Measurements from ENCODE around the gene ATG2B.
"Not testable (repeated sequence)": the region's sequence is repeated elsewhere in the genome, so short reads cannot be mapped to it uniquely, and the experiment has no call there.

ATG2B gene

DNA sequence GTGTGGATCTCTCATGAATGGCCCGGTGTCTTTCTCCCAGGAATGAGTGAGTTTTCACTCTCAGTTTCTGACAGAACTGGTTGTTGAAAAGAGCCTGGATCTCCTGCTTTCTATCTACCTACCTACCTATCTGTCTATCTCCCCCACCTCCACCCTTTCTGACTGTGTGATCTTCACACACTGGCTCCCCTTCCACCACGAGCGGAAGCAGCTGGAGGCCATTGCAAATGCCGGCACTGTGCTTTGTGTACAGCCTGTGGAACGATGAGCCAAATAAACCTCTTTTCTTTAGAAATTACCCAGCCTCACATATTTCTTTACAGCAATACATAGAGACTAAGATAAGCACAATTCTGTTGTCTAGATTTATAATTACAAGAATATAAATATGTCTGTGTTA, 7.4 kb upstream of the ATG2B start:
- no peak for DNase-seq (ENCODE audit: low read depth)

DNA sequence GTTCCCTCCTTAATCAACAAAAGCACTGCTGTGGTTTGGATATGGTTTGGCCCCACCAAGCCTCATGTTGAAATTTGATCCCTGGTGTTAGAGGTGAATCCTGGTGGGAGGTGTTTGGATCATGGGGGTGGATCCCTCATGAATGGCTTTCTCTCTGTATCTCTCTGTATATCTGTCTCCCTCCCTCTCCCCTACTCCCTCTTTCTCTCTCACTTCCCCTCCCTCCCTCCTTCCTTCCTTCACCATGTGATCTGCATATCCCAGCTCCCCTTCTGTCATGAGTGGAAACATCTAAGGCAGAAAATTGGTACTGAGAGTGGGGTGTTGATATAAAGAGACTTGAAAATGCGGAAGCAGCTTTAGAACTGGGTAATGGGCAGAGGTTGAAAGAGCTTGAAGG, 5.4 kb upstream of the ATG2B start:
- DNase-seq (ENCODE audit: low read depth) = no peak

DNA sequence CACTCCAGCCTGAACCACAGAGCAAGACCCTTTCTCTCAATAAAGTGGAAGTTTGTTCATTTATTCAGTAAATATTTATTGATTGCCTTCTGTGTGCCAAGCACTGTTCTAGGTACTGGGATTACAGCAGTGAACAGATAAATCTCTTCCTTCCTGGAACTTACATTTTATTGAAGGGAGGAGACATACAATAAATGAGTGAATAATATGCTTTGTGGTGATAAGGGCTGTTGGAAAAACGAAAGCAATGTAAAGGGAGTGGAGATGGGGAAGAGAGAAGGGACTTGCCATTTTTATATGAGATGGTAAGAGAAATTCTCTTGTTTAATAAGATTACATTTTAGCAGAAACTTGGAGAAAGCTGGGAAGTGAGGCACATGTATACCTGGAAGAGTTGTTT, 1.8 kb upstream of the ATG2B start:
- DNase-seq (ENCODE audit: low read depth) = no peak

DNA sequence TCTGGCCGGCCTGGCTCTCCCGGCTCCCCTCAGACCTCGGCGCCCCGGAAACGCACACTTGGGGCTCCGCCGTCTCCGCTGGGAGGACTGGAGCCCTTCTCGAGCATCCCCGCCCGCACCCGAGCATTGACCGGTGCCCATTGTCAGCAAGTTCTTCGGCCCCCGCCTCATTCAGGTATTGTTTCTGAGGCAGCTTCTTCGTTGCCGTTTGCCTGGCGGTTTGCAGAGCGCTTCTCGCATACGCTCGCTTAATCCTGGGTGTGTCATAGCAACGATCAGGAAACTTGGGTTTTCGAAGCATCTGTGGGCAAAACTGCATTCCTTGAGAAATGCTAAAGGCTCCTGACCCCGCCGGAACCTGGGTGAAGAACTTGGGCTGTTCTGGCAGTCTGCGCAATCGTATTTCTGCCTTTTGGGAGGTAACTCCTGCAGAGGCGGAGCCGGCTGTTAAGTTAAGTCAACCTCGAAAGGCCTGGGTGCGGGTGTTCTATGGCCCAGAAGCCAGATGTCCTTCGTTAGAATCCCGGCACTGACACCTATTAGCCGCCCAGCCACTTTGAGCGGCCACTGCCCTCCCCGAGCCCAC, 703 bp upstream of the ATG2B start:
- DNase-seq (ENCODE audit: low read depth) = peak; percentile 21

DNA sequence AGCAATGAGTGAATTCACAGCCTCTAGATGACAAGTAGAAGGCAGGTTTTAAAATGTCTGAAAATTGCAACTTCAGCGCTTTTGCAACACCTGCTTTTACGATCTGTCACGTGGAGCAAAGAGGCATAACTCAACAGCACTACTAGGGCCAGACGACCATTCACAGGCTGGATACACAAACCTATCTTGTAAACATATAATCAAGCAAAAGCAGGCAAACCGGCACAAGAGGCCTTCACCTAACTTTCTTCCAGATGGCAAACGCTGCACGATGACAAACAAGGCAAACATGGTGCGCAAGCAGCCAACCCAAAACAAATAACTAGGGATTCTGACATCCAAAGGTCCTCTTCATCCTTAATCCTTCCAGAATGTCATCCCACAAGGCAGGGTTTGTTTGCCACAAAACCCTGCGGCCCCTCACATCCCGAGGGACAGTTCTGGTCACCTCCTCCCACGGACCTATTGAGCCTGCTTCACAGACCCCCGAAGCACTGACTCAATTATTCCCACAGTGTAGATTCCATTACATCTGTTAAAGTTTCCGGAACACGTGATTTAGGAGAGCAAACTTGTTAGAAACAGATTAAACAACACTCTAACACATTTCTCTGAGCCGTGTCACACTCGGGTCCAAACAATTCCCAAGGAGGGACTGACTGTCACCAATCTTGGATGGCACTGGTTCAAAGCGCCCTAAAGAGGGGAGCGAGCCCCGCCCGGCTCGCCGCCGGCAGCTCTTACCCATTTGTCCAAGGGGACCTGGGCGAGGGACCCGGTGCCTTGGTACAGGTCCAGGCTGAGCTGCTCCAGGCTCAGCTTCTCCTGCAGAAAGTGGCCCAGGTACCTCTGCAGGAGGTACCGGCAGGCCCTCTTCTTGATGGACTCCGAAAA, 823 bp downstream of the ATG2B start:
- DNase-seq (ENCODE audit: low read depth) = peak; percentile 32

DNA sequence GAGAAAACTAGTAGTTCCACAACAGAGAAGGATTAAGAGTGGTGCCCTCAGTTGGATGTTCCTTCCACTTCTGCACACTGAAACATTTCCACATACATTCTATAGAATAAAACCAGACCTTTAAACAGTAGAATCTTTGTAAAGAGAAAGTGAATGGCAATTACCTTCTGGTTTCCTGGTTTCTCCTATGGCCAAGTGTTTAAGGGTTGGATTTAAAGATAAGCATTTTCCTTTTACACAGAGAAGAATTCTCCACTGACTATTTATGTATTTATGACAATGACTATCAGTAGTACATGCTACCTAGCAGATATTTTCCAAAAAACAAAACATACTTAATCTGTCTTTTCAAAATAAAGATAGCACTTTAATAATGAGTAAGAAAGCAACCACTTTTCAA, 3.2 kb downstream of the ATG2B start:
- DNase-seq (ENCODE audit: low read depth) = no peak

DNA sequence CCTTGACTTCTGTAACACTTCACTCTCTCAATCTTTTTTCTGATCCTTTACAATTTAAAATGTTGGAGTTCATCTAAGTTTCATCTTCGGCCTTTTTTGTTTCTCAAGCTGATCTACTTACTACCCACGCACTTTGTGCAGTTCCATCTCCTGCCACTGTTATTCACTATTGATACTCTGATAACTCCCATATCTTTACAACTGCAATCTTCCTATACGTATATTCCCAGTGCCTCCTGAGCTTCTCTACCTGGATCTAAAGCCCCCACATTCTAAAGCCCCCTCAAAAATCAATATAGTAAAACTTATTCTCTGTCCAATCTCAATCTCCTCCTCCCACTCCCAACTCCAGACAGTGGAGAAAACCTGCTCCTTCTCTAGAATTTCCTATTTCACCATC, 5.9 kb downstream of the ATG2B start:
- DNase-seq (ENCODE audit: low read depth) = no peak

DNA sequence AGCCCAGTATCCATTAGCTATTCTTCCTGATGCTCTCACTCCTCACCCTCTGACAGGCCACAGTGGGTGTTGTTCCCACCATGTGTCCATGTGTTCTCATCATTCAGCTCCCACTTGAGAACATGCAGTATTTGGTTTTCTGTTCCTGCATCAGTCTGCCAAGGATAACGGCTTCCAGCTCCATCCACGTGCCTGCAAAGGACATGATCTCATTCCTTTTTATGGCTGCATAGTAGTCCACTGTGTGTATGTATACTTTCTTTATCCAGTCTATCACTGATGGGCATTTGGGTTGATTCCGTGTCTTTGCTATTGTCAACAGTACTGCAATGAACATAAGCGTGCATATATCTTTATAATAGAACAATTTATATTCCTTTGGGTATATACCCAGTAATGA, 8.9 kb downstream of the ATG2B start:
- DNase-seq (ENCODE audit: low read depth) = no peak

DNA sequence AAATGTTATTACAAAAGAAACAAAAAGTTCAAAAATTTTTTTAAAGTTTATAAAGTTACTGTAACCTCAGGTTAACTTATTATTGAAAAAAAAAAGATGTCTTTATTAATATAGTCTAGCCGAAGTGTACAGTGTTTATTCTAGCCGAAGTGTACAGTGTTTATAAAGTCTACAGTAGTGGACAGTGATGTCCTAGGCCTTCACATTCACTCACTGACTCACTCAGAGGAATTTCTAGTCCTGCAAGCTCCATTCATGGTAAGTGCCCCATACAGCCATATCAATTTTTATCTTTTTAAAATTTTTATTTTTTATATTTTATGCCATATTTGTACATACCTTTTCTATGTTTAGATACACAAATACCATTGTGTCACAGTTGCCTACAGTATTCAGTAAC, 10.4 kb downstream of the ATG2B start:
- DNase-seq (ENCODE audit: low read depth) = no peak

DNA sequence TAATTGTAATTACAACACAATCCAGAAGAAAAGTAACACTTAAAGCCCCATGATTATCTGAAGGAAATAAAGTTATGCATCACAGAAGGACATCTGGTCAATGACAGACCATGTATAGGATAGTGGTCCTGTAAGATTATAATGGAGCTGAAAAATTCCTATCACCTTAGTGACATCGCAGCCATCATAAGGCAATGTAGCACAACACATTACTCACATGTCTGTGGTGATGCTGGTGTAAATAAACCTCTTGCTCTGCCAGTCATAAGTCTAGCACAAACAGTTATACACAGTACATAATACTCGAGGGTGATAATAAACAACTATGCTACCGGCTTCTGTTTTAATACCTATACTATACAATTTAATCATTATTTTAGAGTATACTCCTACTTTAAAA, 11.2 kb downstream of the ATG2B start:
- DNase-seq (ENCODE audit: low read depth) = no peak

DNA sequence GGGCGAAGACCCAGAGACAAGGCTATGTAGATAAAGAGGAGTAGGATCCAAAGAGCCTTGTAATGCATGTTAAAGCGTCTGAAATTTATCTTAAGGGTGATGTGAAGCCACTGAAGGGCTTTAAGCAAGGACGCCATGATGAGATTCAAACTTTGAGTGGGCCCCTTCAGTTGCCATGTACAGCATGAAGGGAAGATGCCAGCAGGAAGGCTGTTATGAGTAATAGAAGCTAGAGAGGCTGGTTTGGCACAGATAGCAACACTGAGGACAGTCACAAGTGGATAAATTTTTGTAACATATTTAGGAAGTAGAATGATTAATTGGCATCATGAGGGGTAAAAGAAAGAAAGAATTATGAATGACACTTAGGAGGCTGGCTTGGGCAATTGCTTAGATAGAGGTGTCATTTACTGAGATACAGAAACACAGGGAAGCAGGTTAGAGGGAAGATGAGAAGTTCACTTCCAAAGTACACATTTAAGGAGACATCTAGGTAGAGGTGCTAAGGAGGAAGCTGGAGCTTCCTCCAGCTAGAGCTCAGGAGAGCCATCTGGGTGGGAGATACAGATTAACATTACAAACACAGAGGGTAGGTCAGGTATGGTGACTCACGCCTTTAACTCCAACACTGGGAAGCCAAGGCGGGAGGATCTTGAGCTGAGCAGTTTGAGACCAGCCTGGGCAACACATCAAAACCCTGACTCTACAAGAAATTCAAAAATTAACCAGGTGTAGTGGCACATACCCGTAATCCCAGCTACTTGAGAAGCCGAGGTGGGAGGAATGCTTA, 13.7 kb downstream of the ATG2B start:
- DNase-seq (ENCODE audit: low read depth) = no peak

DNA sequence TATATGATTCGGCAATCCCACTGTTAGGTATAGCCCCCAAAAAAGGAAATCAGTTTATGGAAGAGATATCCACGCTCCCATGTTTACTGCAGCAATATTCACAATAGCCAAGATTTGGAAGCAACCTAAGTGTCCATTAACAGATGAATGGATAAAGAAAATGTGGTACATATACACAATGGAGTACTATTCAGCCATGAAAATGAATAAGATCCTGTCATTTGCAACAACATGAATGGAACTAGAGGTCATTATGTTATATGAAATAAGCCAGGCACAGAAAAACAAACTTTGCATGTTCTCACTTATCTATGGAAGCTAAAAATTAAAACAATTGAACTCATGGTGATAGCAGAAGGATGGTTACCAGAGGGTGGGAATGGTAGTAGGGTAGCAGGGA, 15.2 kb downstream of the ATG2B start:
- DNase-seq (ENCODE audit: low read depth) = not testable (repeated sequence)

DNA sequence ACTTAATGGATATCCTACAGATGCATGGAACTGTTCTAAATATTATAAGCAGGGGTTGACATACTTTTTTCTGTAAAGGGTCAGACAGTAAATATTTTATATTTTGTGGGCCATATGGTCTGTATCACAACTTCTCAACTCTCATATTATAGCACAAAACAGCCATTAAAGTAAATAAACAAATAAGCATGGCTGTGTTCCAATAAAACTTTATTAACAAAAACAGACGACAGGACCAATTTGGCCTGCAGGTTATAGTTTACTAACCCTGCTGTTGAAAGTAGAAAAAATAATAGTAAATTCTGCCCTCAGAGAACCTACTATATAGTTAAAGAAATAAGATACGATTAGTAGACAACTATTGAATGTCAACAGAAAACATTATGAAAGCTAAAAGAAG, 17.5 kb downstream of the ATG2B start:
- no peak for DNase-seq (ENCODE audit: low read depth)

DNA sequence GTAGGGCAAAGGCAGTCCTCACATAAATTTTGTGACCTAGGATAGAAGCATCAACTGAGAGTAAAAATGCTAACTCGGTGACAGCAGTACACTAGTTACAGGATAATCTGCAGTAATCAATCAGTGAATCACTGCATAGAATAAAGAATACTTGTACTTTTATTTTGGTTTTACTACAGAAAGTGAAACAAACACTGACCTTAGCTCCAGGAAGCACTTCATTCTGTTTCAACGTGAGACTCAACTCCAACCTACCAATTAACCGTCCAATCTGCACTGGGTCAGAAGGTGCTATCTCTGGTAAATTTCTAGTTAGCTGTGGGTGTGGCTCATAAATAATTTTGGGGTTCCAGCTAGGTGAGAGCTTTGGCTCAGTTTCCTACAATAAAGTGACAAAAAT, 21.8 kb downstream of the ATG2B start:
- DNase-seq (ENCODE audit: low read depth) = no peak

DNA sequence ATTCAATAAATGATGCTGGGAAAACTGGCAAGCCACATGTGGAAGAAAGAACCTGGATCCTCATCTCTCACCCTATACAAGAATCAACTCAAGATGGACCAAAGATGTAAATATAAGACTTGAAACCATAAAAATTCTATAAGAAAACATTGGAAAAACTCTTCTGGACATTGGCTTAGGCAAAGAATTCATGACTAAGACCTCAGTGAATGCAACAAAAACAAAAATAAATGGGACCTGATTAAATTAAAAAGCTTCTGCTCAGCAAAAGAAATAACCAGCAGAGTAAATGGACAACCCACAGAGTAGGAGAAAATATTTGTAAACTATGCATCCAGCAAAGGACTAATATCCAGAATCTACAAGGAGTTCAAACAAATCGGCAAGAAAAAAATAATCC, 24.6 kb downstream of the ATG2B start:
- no peak for DNase-seq (ENCODE audit: low read depth)

DNA sequence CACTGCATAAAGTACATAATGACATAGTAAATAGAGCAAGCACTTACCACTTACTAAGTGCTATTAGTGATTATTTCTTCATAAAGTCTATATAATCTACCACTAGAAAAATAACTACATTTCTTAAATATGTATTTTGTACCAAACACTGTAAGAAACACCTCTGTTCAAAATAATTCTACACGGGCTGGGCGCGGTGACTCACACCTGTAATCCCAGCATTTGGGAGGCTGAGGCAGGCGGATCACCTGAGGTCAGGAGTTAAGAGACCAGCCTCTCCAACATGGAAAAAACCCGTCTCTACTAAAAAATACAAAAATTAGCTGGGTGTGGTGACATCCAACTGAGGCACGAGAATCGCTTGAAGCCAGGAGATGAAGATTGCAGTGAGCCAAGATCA, 38.9 kb downstream of the ATG2B start:
- DNase-seq (ENCODE audit: low read depth) = no peak

DNA sequence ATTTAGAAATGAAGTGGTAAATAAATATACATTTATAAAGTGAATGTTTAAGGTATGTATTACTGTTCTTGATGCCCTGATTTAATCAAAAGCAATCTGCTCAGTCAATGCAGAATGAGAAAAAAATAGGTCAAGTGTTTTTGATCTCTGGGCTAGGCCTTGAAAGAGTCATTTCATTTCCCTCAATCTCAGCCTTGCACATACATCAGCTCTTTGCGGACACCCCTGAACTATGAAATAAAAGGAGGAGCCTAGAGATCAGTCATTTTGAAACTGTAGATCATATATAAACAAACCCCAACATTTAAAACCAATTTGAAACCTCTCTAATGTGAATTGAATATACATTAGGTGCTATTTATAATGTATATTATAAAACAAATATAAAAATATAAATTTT, 42.5 kb downstream of the ATG2B start:
- no peak for DNase-seq (ENCODE audit: low read depth)

DNA sequence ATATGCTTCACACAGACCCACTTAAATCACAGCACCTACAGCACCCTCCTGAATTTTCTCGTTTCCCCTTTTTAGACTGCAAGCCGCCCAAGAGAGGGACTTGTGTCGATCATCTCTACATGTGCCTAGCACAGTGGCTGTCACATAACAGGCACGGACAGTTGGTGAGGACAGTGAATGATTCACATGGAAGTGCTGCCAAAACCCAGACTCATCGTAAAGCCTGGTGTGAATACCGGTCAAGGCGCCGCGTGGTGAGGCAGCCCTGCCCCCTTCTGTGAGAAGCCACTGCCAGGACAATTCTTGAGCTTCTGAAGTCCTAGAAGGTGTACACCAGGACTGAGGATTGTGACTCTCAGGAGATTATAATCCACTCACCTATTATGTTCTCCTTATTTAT, 44.3 kb downstream of the ATG2B start:
- DNase-seq (ENCODE audit: low read depth) = no peak

DNA sequence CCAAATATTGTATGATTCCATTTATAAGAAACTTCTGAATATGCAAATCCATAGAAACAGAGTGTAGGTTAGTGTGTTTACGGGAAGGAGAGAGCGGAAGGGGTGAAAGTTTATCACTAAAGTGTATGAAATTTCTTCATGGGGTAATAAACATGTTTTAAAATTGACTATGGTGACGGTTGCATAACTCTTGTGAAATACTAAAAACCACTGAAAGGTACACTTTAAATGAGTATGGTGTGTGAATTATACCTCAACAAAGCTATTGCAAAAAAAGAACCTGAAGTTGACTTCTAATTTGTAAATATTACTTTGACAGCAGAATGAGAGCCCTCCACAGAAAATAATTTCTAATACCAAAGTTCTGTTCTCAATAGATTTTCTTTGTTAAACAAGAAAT, 47.1 kb downstream of the ATG2B start:
- DNase-seq (ENCODE audit: low read depth) = no peak

DNA sequence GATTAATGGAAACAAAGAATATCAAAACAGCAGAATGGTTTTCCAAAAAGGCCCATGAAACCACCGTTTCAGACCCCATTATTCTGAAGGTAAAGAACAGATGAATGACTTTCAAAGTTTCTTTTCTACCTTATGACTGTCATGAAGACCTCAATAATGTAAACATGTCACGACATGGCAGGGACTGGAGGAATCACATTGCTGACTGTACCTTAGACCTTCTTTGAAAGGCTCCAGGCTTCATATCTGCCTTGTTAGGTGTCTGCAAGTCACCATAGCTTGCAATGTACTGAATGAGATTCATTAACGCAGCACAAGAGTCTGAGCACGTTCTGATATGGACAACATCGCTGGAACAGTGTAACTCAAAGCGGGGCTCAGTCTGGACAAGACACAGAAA, 52.2 kb downstream of the ATG2B start:
- no peak for DNase-seq (ENCODE audit: low read depth)

DNA sequence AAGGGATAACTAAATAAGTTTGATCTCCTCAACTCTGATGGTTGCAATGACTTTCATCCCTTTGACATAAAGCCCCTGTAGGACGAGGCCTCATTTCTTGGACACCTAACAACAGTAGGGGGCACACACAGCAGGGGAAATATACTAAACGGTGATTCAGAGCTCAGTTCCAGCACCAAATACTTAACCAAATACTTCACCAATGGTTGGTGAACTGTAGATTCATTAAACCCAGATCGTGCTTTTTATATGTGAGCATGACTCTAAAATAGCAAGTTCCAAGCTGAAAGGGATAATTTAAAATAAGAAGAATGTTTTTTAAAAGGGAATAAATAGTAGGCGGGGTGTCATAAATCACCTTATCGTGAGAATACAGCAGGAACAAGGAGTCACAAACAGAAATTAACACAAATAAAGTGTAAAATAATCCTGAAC, 53.2 kb downstream of the ATG2B start:
- DNase-seq (ENCODE audit: low read depth) = no peak

DNA sequence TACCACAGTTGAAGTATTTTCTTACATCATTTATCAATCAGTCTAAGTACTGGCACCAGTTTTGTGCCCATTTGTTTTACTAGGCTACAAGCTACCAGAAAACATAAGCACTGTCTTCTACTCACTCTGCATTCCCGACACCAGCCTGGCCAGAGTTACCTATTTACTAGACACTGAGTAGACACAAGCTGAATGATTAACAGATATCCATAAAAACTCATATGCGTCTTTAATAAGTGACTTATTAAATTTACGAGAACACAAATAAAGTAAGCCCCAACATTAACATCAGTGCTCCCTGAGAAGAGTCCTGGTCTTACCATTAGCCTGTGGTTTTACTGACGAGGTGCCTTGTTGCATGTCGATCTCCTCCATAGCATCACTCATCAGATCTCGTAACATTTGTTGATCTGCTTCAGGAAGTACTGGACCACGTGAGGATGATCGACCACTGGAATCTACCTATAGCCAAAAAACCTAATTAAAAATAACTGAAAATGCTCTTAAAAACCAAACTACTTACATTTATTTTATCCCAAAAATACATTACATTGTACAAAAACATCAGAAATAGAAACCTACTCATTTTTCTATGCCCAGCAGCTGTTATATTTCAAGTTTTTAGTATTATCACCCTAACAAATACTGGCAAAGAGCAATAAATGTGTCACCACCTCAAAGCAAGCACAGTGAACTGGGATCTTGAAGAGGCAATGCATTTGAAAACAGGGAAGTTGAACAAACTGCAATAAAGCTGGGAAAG, 53.8 kb downstream of the ATG2B start:
- no peak for DNase-seq (ENCODE audit: low read depth)
